ENCODE data around the gene PROC.

Gene PROC

DNA sequence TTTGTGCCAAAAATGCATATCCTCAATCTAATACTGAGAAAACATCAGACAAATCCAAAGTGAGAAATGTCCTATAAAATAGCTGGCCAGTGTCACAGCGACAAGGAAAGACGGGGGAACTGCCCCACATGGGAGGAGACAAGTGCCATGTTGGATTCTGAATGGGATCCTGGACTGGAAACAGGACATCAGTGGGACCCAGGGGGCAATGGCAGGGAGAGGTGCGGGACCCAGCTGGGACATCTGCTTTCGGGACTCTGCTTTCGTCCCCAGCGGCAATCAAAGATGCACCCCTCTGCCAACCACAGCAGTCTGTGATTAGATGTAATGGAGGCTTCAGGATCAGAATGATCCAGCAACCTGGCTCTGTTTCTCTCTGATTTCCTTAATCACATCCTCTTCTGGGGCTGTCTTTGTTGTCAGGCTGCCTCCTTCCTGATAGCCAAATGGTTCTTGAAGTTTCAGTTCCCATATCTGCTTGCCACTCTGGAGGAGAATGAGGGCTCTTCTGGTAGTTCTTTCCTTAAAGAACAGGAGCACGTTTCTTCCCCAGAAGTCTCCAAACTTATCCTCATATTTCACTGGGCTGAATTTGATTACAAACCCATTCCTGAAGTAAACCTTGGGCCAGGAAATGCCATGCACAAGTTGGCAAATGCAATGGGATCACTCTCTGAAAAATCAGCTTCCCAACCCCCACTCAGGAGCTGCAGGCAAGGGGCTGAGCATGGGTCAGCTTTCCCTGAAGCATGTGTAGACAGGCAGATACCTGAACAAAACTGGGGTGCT is 13.6 kb upstream of the PROC start:
- ChIA-PET CTCF (interaction anchor here (0.6 to 1.2 kb wide), 2 partner anchors 11 to 874 kb away, joined by 3 read pairs; no protein-coding TSS in a partner anchor), POLR2A (interaction anchor here (1.6 kb wide), 1 partner anchor 19 kb away, joined by 3 read pairs; no protein-coding TSS in a partner anchor)
- TF ChIP-seq HDGF (IDR thresholded peaks at IDR 0.05; ENCODE audit: borderline replicate concordance): no peak
- TF ChIP-seq ELF4 (IDR thresholded peaks at IDR 0.05): no peak
- TF ChIP-seq FOXA1 (IDR thresholded peaks at IDR 0.05): no peak
- no peak for TF ChIP-seq BHLHE40 (IDR thresholded peaks at IDR 0.05; ENCODE audit: borderline replicate concordance)
- no peak for TF ChIP-seq TARDBP (IDR thresholded peaks at IDR 0.05)
- no peak for TF ChIP-seq FOXK2 (IDR thresholded peaks at IDR 0.05)
- TF ChIP-seq L3MBTL2 (conservative IDR thresholded peaks at IDR 0.05): no peak
- TF ChIP-seq NFRKB (IDR thresholded peaks at IDR 0.05): no peak
- no peak for TF ChIP-seq CTBP1 (IDR thresholded peaks at IDR 0.05; ENCODE audit: borderline replicate concordance)
- TF ChIP-seq ARNT (IDR thresholded peaks at IDR 0.05): no peak
- TF ChIP-seq FOXM1 (IDR thresholded peaks at IDR 0.05; ENCODE audit: borderline replicate concordance): no peak
- TF ChIP-seq, protein P1, sequence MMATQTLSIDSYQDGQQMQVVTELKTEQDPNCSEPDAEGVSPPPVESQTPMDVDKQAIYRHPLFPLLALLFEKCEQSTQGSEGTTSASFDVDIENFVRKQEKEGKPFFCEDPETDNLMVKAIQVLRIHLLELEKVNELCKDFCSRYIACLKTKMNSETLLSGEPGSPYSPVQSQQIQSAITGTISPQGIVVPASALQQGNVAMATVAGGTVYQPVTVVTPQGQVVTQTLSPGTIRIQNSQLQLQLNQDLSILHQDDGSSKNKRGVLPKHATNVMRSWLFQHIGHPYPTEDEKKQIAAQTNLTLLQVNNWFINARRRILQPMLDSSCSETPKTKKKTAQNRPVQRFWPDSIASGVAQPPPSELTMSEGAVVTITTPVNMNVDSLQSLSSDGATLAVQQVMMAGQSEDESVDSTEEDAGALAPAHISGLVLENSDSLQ (IDR thresholded peaks at IDR 0.05): no peak
- no peak for TF ChIP-seq ZNF384 (IDR thresholded peaks at IDR 0.05)
- no peak for TF ChIP-seq SUZ12 (IDR thresholded peaks at IDR 0.05)
- no peak for TF ChIP-seq SP1 (IDR thresholded peaks at IDR 0.05)
- no peak for TF ChIP-seq LEF1 (IDR thresholded peaks at IDR 0.05; ENCODE audit: borderline replicate concordance)
- no peak for DNase-seq (ENCODE audit: extremely low spot score)

DNA sequence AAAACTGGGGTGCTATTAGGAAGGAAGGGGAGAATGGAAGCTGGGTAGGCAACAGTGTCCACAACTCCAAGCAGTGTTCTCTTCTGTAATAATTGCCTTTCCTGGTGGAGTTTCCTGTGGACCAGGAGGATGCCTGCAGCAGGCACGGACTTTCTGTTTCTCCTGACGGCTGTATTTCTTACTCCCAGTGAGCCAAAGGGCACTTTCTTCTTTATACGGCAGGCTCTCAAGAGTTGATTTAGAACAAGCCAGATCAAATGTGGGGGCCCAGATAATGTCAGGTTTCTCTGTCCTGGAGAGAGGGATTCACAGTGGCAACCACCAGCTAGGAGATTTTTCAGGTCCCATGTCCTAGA is 13.0 kb upstream of the PROC start:
- ChIA-PET POLR2A (no interaction called here), CTCF (interaction anchor here (1.2 kb wide), 1 partner anchor 10 kb away, joined by 3 read pairs; no protein-coding TSS in a partner anchor)
- DNase-seq (ENCODE audit: extremely low spot score): no peak
- TF ChIP-seq NFRKB (IDR thresholded peaks at IDR 0.05): no peak
- no peak for TF ChIP-seq ELF4 (IDR thresholded peaks at IDR 0.05)
- no peak for TF ChIP-seq TARDBP (IDR thresholded peaks at IDR 0.05)
- TF ChIP-seq SP1 (IDR thresholded peaks at IDR 0.05): no peak
- TF ChIP-seq HDGF (IDR thresholded peaks at IDR 0.05; ENCODE audit: borderline replicate concordance): no peak
- no peak for TF ChIP-seq CTBP1 (IDR thresholded peaks at IDR 0.05; ENCODE audit: borderline replicate concordance)
- no peak for TF ChIP-seq ZNF384 (IDR thresholded peaks at IDR 0.05)
- TF ChIP-seq FOXM1 (IDR thresholded peaks at IDR 0.05; ENCODE audit: borderline replicate concordance): no peak
- no peak for TF ChIP-seq ARNT (IDR thresholded peaks at IDR 0.05)
- TF ChIP-seq L3MBTL2 (conservative IDR thresholded peaks at IDR 0.05): no peak
- no peak for TF ChIP-seq FOXA1 (IDR thresholded peaks at IDR 0.05)
- TF ChIP-seq SUZ12 (IDR thresholded peaks at IDR 0.05): no peak
- TF ChIP-seq LEF1 (IDR thresholded peaks at IDR 0.05; ENCODE audit: borderline replicate concordance): no peak

DNA sequence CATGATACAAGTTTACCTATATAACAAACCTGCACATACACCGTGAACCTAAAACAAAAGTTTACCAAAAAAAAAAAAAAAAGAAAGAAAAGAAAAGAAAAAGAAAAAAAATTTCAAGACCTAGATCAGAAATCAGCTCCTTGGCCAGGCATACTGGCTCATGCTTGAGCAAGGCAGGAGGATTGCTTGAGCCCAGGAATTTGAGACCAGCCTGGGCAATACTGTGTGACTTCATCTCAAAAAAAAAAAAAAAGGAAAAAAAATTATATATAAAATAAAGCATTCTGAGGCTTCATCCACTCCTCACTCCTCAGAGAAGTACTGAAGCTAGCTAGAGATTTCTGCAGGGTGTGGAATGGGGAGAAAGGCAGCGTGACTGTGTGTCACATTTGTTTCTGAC is 11.8 kb upstream of the PROC start:
- no peak for TF ChIP-seq ZNF384 (IDR thresholded peaks at IDR 0.05)
- CTCF ChIA-PET: no interaction called here
- POLR2A ChIA-PET: interaction anchor here (1.2 kb wide), 1 partner anchor 13 kb away, joined by 3 read pairs; no protein-coding TSS in a partner anchor

DNA sequence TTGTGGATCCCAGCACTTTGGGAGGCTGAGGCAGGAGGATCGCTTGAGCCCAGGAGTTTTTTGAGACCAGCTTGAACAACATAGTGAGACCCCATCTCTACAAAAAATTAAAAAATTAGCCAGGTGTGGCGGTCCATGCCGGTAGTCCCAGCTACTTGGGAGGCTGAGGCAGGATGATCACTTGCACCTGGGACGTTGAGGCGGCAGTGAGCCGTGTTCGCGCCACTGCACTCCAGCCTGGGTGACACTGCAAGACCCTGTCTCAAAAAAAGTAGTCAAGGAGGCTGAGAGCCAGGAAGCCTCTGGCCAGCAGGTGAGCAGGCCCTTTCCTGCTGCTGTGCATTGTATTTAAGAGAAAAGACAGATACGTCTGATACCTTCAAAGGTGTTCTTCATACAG is 11.1 kb upstream of the PROC start:
- TF ChIP-seq FOXK2 (IDR thresholded peaks at IDR 0.05): no peak
- TF ChIP-seq BHLHE40 (IDR thresholded peaks at IDR 0.05; ENCODE audit: borderline replicate concordance): no peak
- TF ChIP-seq L3MBTL2 (conservative IDR thresholded peaks at IDR 0.05): no peak
- TF ChIP-seq FOXM1 (IDR thresholded peaks at IDR 0.05; ENCODE audit: borderline replicate concordance): no peak
- no peak for TF ChIP-seq ZNF384 (IDR thresholded peaks at IDR 0.05)
- no peak for TF ChIP-seq LEF1 (IDR thresholded peaks at IDR 0.05; ENCODE audit: borderline replicate concordance)
- no peak for TF ChIP-seq ELF4 (IDR thresholded peaks at IDR 0.05)
- TF ChIP-seq, protein P1 (IDR thresholded peaks at IDR 0.05): no peak
- no peak for TF ChIP-seq SUZ12 (IDR thresholded peaks at IDR 0.05)
- no peak for TF ChIP-seq FOXA1 (IDR thresholded peaks at IDR 0.05)
- no peak for TF ChIP-seq HDGF (IDR thresholded peaks at IDR 0.05; ENCODE audit: borderline replicate concordance)
- no peak for TF ChIP-seq NFRKB (IDR thresholded peaks at IDR 0.05)
- ChIA-PET CTCF (no interaction called here), POLR2A (interaction anchor here (1.2 kb wide), 1 partner anchor 12 kb away, joined by 3 read pairs; no protein-coding TSS in a partner anchor)
- DNase-seq (ENCODE audit: extremely low spot score): no peak

More for the DNA sequence above, 11.8 kb upstream of the PROC start:
- DNase-seq (ENCODE audit: extremely low spot score): no peak

DNA sequence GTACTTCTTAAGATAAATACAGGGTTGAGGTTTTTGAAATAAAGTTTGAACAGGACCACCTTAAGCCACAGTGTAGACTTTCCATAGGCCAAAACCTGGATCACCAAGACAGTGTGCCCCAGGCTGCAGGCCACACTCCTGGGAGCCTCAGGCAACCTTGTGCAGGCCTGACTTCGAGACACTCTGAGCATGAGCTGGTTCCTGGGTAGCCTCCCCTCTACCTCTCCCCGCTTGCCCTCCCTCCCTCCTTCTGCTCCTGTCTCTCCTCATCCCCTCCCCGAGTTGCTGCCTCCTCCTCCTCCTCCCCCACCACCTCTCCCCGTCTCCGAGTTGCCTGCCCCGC is 10.6 kb upstream of the PROC start:
- no peak for DNase-seq (ENCODE audit: extremely low spot score)
- POLR2A ChIA-PET: interaction anchor here (1.0 to 1.5 kb wide), 3 partner anchors 8 to 38 kb away, joined by 3 to 6 read pairs (median 5); no protein-coding TSS in a partner anchor
- no peak for TF ChIP-seq NFRKB (IDR thresholded peaks at IDR 0.05)
- no peak for TF ChIP-seq ARNT (IDR thresholded peaks at IDR 0.05)
- peak; percentile 90 for TF ChIP-seq L3MBTL2 (conservative IDR thresholded peaks at IDR 0.05)
- TF ChIP-seq FOXA1 (IDR thresholded peaks at IDR 0.05): no peak
- TF ChIP-seq ZNF384 (IDR thresholded peaks at IDR 0.05): no peak
- no peak for TF ChIP-seq FOXM1 (IDR thresholded peaks at IDR 0.05; ENCODE audit: borderline replicate concordance)
- CTCF ChIA-PET: no interaction called here

DNA sequence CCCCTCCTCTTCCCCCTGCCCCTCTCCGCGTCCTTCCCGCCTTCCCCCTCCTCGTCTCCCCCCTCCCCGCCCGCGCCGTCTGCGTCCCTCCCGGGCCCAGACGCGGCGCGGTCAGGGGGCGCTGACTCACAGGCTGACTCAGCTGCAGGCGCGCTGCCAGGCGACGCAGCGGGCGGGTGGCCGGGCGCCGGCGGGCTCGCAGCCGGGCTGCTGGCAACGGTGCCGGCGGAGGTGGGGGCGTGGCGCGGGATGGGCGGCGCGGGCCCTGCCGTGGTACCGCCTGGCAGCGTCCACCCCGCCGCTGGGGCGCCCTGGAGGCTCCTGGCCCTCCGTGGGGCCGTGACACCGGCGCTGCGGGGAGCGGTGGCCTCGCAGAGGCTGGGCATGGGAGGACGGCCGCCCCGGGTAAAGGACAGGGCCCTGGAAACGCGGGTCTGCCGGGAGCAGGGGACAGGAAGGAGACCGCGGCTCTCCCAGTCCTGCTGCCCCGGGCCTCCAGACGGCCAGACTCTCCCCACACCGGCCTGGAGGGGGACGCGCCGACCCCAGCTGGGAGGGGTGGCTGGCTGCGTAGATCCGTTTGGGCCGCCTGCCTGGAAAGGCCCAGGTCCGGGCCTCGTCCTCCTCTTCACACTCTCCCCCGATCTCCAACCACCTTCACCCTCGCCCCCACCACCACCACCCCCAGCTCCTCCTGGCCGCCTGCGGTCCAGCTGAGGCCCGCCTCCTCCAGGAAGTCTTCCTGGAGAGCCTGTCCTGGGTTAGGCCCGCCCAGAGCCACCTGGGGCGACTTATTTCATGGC is 10.0 kb upstream of the PROC start:
- peak; percentile 87 for DNase-seq (ENCODE audit: extremely low spot score)
- POLR2A ChIA-PET: interaction anchor here (0.5 to 1.7 kb wide), 6 partner anchors 9 to 39 kb away, joined by 3 to 6 read pairs (median 4); no protein-coding TSS in a partner anchor
- TF ChIP-seq ELF4 (IDR thresholded peaks at IDR 0.05) (no peak), SP1 (IDR thresholded peaks at IDR 0.05) (no peak), L3MBTL2 (conservative IDR thresholded peaks at IDR 0.05) (peak; percentile 59)
- CTCF ChIA-PET: no interaction called here

All from HEK293T (cell line).